Stimulated activated naive CD8-positive, alpha-beta T cell treated with anti-CD3 and anti-CD28 coated beads, Interleukin-15, amount 100 ng/mL, for 72 hours (primary cell): ENCODE data around the gene RAB25.

Experiments used
- ATAC-seq: fragments of 150-1000 bp; cut with Tn5 transposase; 2 replicates; pipeline ENCODE4 v1.10.0; 2021; ENCODE audit warnings: mild to moderate bottlenecking, moderate library complexity
- DNase-seq, 2 donors: peaks; one replicate each; pipeline ENCODE4 v3.0.0; 2021 to 2022
- H3K27ac Mint-ChIP-seq, 2 donors: one replicate each; pipeline ENCODE4 v1.8.0; 2022; ENCODE audit warnings: mild to moderate bottlenecking in 2 of 2, mixed read lengths in 2 of 2, moderate library complexity in 2 of 2
- H3K27me3 Mint-ChIP-seq: one replicate; pipeline ENCODE4 v1.8.0; 2022; ENCODE audit warnings: mixed read lengths
- H3K4me1 Mint-ChIP-seq: one replicate; pipeline ENCODE4 v1.8.0; 2022; ENCODE audit warnings: mild to moderate bottlenecking, mixed read lengths
- H3K4me3 Mint-ChIP-seq, 2 donors: one replicate each; pipeline ENCODE4 v1.8.0; 2022; ENCODE audit warnings: mild to moderate bottlenecking in 2 of 2, mixed read lengths in 2 of 2, moderate library complexity in 1 of 2
- H3K9me3 Mint-ChIP-seq, 2 donors: one replicate each; pipeline ENCODE4 v1.8.0; 2022; ENCODE audit warnings: mixed read lengths in 2 of 2

RAB25 gene

GRCh38 chr1:156099282-156099681 lies 38.3 kb downstream of the RAB25 start:
- H3K4me3 Mint-ChIP-seq, result no peak overlapping the region
- DNase-seq, result no peak
- no peak for ATAC-seq
- H3K27me3 Mint-ChIP-seq, result peaks cover 37% of the 10 kb centered on the region
- no peaks in the 10 kb centered on the region for H3K9me3 Mint-ChIP-seq
- peaks cover 83% of the 10 kb centered on the region for H3K4me1 Mint-ChIP-seq
- no peak overlapping the region for H3K27ac Mint-ChIP-seq

DNA sequence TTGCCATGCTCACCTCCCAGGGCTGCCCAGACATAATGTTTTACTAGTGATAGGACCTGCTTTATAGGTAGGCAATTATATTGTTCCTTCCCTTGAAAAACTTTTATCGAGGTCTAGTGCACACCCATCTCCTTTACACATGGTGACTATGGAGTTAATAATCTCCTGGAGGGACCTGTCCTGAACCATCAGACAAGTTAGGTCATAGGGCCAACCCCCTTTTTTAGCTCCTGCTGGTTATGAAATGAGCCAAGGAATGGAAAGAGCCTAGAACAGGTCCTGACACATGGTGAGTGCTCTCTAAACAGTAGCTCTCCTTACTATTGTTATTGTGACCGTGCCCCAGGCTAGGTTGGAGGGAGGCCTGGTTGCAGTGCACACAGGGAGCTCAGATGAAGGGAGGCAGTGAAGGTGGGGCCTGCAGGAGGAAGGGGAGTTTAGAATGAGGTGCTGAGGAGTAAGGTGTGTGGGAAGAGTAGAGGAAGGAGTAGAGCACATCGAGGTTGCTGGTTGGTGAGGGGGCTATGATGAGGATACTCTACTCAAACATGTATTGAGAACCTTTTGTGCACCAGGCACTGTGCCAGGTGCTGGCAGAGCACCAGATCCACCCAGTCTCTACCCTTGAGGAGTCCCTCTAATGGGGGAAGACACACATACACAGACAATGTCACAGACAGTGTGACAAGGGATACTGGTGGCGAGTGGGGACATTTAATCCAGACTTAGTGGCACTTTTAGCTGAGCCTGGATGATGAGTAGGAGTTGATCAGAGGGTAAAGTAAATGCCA lies 39.4 kb downstream of the RAB25 start:
- Mint-ChIP-seq H3K27me3 (peaks cover 34% of the 10 kb centered on the region), H3K4me3 (no peak overlapping the region), H3K9me3 (no peaks in the 10 kb centered on the region), H3K4me1 (peaks cover 92% of the 10 kb centered on the region), H3K27ac (peak overlapping the region; percentile 1 to 19)
- ATAC-seq (no peak), DNase-seq (no peak)

- no peak overlapping the region for H3K27ac Mint-ChIP-seq
- H3K27me3 Mint-ChIP-seq, result peaks cover 34% of the 10 kb centered on the region
- DNase-seq, result no peak
- no peaks in the 10 kb centered on the region for H3K9me3 Mint-ChIP-seq
- ATAC-seq, result no peak
- H3K4me1 Mint-ChIP-seq, result peaks cover 92% of the 10 kb centered on the region
- H3K4me3 Mint-ChIP-seq, result no peak overlapping the region
These were observed 40.9 kb downstream of the RAB25 start for GRCh38 chr1:156101880-156102279.

- Mint-ChIP-seq H3K27ac (peak overlapping the region in 1 of 2 donors; percentile 23), H3K4me3 (peak overlapping the region; percentile 27 to 48), H3K9me3 (no peaks in the 10 kb centered on the region), H3K27me3 (peaks cover 34% of the 10 kb centered on the region), H3K4me1 (peaks cover 92% of the 10 kb centered on the region)
- ATAC-seq (no peak), DNase-seq (no peak)
These were observed 41.9 kb downstream of the RAB25 start for GRCh38 chr1:156102633-156103511.

GRCh38 chr1:156103521-156103947 lies 42.6 kb downstream of the RAB25 start:
- ATAC-seq (peak; percentile 32), DNase-seq (peak in 1 of 2 donors; percentile 61)
- peaks cover 92% of the 10 kb centered on the region for H3K4me1 Mint-ChIP-seq
- peak overlapping the region; percentile 27 to 48 for H3K4me3 Mint-ChIP-seq
- H3K9me3 Mint-ChIP-seq, result no peaks in the 10 kb centered on the region
- peaks cover 34% of the 10 kb centered on the region for H3K27me3 Mint-ChIP-seq
- peak overlapping the region; percentile 92 to 94 for H3K27ac Mint-ChIP-seq

DNA sequence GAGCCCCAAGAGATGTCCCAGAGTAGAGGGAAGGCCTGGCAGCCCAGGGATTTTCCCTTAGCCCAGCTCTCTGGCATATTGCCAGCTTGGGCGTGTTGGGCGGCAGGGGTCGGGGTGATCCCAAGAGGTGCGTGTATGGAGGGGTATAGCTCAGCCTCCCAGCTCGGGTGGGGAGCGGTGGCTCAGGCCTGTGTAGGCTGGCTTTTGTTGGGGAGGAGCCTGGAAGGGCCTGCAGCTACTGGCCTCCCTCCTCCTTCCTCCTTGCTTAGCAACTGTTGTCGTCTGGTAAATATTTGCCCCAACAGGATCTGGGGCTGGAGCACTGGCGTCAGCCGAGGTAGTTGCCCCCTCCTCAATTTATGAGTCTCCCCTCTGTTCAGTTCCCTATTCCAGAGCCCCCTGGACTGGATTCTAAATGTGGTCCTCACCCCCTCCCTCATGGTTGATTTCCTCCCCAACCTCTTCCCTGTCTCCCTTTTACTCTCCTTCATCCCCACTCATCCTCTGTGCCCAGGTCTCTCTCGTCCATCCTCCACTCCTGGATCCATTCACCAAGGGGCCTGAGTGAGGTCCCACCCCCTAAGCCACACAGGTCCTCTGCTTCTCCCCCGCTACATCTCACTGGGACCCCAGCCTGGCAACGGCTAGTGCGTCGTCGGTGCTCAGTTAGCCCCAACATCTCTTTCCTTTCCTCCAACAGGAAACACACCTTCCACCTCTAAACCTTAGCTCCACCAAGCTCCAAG lies 43.3 kb downstream of the RAB25 start:
- peaks cover 92% of the 10 kb centered on the region for H3K4me1 Mint-ChIP-seq

DNA sequence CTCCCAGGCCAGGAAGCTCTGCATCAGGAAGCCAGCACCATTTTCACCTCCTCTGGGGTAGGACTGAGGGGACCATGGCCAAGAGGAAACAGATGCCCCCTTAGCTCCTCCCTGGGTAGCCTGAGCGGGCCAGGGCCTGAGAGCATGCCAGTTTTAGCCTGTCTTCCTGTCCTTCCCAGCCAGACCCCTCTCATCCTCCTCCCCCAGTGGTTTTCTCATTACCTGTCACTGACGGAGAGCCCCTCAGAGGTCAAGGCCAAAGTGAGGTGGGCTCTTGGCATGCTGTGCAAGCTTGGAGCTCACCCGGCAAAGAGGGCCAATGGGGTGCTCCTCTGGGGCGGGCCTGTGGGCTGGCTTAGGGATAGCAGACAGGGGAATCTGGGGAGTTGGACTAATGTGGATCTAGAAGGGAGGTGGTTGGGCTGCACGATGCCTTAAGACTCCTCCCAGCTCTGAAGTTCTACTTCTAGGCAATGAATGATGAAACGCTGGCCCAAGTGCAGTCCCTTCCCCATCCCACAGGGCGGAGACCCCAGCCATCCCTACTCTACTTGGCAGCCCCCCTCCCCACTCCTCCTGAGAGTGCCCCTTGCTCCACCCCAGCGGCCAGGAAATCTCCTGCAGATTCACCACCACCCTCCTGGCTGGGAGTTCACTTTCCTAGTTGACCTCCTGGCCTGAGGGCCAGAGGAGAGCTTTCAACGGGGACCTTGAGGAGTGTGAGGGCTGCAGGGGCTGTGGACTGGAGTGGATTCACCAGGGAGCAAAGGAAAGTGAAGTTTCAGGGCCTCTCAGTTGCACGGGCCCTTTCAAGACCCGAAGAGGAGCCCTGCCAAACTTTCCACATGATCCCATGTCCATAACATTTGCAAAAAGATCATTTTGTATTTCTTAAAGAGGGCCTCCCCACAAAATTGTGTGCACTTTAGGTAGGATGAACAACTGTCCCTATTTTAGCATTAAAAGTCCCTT lies 44.2 kb downstream of the RAB25 start:
- no peak for ATAC-seq
- peak overlapping the region; percentile 96 to 98 for H3K27ac Mint-ChIP-seq
- peak overlapping the region; percentile 77 to 79 for H3K4me3 Mint-ChIP-seq
- DNase-seq, result no peak
- peaks cover 91% of the 10 kb centered on the region for H3K4me1 Mint-ChIP-seq
- peaks cover 31% of the 10 kb centered on the region for H3K27me3 Mint-ChIP-seq
- H3K9me3 Mint-ChIP-seq, result no peaks in the 10 kb centered on the region

More for the DNA sequence above, 43.3 kb downstream of the RAB25 start:
- peaks cover 34% of the 10 kb centered on the region for H3K27me3 Mint-ChIP-seq
- H3K4me3 Mint-ChIP-seq, result peak overlapping the region; percentile 27 to 48
- peak overlapping the region; percentile 92 to 94 for H3K27ac Mint-ChIP-seq
- H3K9me3 Mint-ChIP-seq, result no peaks in the 10 kb centered on the region
- ATAC-seq (no peak), DNase-seq (peak in 1 of 2 donors; percentile 47)

DNA sequence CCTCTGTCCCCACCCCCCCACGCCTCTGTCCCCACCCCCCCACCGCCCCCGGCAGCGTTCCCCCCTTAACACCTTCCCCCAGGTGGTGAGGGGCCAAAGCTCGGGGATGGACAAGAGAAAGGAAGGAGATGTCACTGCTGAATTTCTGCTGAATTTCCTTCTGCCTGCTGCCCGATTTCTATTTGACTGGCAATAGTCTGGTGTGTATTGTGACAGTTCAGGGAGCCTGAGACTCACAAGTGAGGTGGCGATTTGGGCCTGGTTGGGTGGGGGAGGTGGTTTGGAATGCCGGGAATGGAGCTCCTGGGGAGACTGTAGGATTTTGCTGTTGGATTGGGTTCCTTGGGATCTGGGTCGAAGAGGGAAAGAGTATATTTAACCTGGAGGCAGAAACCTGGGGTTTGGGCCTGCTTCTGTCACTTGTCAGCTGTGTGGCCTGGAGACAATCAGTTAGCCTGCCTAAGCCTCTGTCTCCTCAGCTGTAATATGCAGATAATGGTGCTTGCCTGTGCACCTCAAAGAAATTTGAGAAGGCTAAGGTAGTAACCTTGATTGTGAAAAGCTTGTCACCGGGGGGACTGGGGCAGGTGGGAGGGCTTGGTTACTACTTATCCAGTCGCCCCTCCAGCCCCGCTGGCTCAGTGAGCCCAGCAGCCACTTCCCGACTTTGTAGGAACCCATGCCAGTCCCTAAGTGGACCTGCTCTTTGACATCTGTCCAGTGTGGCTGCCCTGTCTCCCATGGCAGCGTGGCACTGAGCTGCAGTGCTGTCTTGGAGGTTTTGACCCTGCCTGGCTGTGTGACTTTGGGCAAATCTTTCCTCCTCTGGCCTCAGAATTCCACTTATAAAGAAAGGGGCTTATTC lies 45.9 kb downstream of the RAB25 start:
- DNase-seq, result peak in 1 of 2 donors; percentile 45
- peak; percentile 11 for ATAC-seq
- peaks cover 75% of the 10 kb centered on the region for H3K4me1 Mint-ChIP-seq
- H3K27me3 Mint-ChIP-seq, result peaks cover 24% of the 10 kb centered on the region
- peak overlapping the region; percentile 96 to 98 for H3K27ac Mint-ChIP-seq
- H3K9me3 Mint-ChIP-seq, result no peaks in the 10 kb centered on the region
- peak overlapping the region; percentile 77 to 79 for H3K4me3 Mint-ChIP-seq

DNA sequence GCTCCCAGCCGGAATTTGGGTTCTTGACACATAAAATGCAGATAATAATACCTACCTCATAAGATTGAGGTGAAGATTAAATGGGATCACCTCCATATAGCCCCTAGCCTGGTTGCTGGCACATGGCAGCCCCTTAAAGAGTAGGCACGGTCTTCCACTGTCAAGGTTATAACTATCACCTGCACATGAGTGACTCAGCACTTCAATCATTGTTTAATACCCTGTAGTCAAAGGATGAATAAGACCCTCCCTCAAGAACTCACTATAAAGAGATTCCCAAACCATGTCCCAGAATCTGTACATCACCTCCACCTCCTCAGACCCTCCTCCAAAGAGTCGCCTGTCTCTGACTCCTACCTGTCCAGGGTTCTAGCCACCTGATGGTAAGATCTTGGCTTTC lies 47.1 kb downstream of the RAB25 start:
- H3K27ac Mint-ChIP-seq, result no peak overlapping the region

GRCh38 chr1:156108664-156109241 lies 47.8 kb downstream of the RAB25 start:
- Mint-ChIP-seq H3K4me1 (peaks cover 71% of the 10 kb centered on the region), H3K4me3 (no peak overlapping the region), H3K27ac (no peak overlapping the region), H3K27me3 (peaks cover 24% of the 10 kb centered on the region), H3K9me3 (no peaks in the 10 kb centered on the region)
- no peak for DNase-seq
- no peak for ATAC-seq

More for the DNA sequence above, 47.1 kb downstream of the RAB25 start:
- Mint-ChIP-seq H3K27me3 (peaks cover 30% of the 10 kb centered on the region), H3K9me3 (no peaks in the 10 kb centered on the region), H3K4me3 (no peak overlapping the region), H3K4me1 (peaks cover 71% of the 10 kb centered on the region)
- ATAC-seq, result no peak
- no peak for DNase-seq

GRCh38 chr1:156110252-156110651 lies 49.3 kb downstream of the RAB25 start:
- Mint-ChIP-seq H3K9me3 (no peaks in the 10 kb centered on the region), H3K4me3 (no peak overlapping the region), H3K27me3 (peaks cover 27% of the 10 kb centered on the region), H3K27ac (peak overlapping the region in 1 of 2 donors; percentile 19), H3K4me1 (peaks cover 70% of the 10 kb centered on the region)
- ATAC-seq, result no peak
- DNase-seq, result no peak

DNA sequence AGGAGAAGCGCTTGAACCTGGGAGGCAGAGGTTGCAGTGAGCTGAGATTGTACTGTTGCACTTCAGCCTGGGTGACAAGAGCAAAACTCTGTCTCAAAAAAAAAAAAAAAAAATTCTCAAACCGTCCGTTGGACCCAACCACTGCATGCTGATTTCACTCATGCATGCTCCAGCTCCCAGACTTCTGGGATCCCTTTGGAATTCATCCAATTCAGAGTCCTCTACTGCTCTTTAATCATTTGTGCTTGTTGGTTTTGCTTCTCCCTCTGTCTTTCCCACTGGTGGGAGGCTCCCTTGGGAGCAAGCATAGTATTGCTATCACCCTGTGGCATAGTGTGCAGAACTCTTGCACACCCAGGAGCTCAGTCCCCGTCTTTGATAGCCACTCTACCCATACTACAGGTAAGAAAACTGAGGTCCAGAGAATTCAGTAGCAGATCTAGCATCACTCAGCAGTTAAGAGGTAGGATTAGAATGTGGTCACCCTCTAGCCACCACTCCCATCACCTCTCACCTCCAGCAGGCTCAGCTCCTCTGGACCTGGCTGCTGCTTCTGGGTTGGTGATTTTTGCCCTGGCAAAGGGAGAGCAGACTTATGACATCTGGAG lies 50.5 kb downstream of the RAB25 start:
- H3K4me3 Mint-ChIP-seq, result no peak overlapping the region
- ATAC-seq, result no peak
- H3K9me3 Mint-ChIP-seq, result no peaks in the 10 kb centered on the region
- H3K27ac Mint-ChIP-seq, result no peak overlapping the region
- H3K27me3 Mint-ChIP-seq, result peaks cover 29% of the 10 kb centered on the region
- H3K4me1 Mint-ChIP-seq, result peaks cover 68% of the 10 kb centered on the region
- DNase-seq, result no peak
